ENCODE measurements around the gene ENTREP1.

ENTREP1 gene

GRCh38 chr9:69428017-69428785 lies 103.2 kb downstream of the ENTREP1 start:
- H3K27ac ChIP-seq: no peak overlapping the region
- TF ChIP-seq ZFX (IDR thresholded peaks at IDR 0.05) (no peak), CTCF (conservative IDR thresholded peaks at IDR 0.05) (no peak)

GRCh38 chr9:69429281-69429680 lies 104.3 kb downstream of the ENTREP1 start:
- H3K27ac ChIP-seq: no peak overlapping the region
- no peak for TF ChIP-seq ZFX (IDR thresholded peaks at IDR 0.05)
- TF ChIP-seq CTCF (conservative IDR thresholded peaks at IDR 0.05): no peak

- H3K27ac ChIP-seq: no peak overlapping the region
- TF ChIP-seq CTCF (conservative IDR thresholded peaks at IDR 0.05) (no peak), ZFX (IDR thresholded peaks at IDR 0.05) (no peak)
Measured at GRCh38 chr9:69430206-69430605, 105.2 kb downstream of the ENTREP1 start.

- TF ChIP-seq CTCF (conservative IDR thresholded peaks at IDR 0.05) (no peak), ZFX (IDR thresholded peaks at IDR 0.05) (no peak)
- no peak overlapping the region for H3K27ac ChIP-seq
Measured at GRCh38 chr9:69431203-69431602, 106.2 kb downstream of the ENTREP1 start.

- no peak overlapping the region for H3K27ac ChIP-seq
- no peak for TF ChIP-seq ZFX (IDR thresholded peaks at IDR 0.05)
- TF ChIP-seq CTCF (conservative IDR thresholded peaks at IDR 0.05): no peak
Measured at GRCh38 chr9:69431777-69432176, 106.8 kb downstream of the ENTREP1 start.

GRCh38 chr9:69432623-69433022 lies 107.6 kb downstream of the ENTREP1 start:
- H3K27ac ChIP-seq: no peak overlapping the region
- TF ChIP-seq CTCF (conservative IDR thresholded peaks at IDR 0.05) (no peak), ZFX (IDR thresholded peaks at IDR 0.05) (no peak)

- no peak for TF ChIP-seq ZFX (IDR thresholded peaks at IDR 0.05)
- TF ChIP-seq CTCF (conservative IDR thresholded peaks at IDR 0.05): no peak
- no peak overlapping the region for H3K27ac ChIP-seq
Measured at GRCh38 chr9:69433392-69433791, 108.4 kb downstream of the ENTREP1 start.

Measured in C4-2B (cell line).